Esophagus (tissue), 2 donors: ENCODE data around the gene TRAF4. TPM values are rescaled to one million over a fixed set of nuclear protein-coding genes. Genes with fewer than 3 reads are reported as not detected.
"Not testable (repeated sequence)": the region's sequence is repeated elsewhere in the genome, so short reads cannot be mapped to it uniquely, and the experiment has no call there.

Experiments
- H3K27ac ChIP-seq, 2 donors: one replicate each; pipeline ENCODE4 v1.5.1; 2013; ENCODE audit warnings: low read depth in 2 of 2, mild to moderate bottlenecking in 2 of 2, inconsistent platforms in 1 of 2, low read length in 1 of 2, moderate library complexity in 1 of 2
- H3K27me3 ChIP-seq, 2 donors: one replicate each; pipeline ENCODE4 v1.6.1; 2013; ENCODE audit warnings: low read length in 2 of 2, control low read depth in 1 of 2, mild to moderate bottlenecking in 1 of 2; ENCODE audit not compliant: insufficient read depth in 2 of 2, control insufficient read depth in 1 of 2
- H3K36me3 ChIP-seq, 2 donors: one replicate each; pipeline ENCODE4 v1.6.1; 2013; ENCODE audit warnings: low read length in 1 of 2; ENCODE audit not compliant: control insufficient read depth in 2 of 2, insufficient read depth in 2 of 2
- H3K4me1 ChIP-seq, 2 donors: one replicate each; pipeline ENCODE4 v1.6.1; 2013; ENCODE audit warnings: low read length in 1 of 2; ENCODE audit not compliant: control insufficient read depth in 2 of 2, insufficient read depth in 2 of 2
- H3K4me3 ChIP-seq, 2 donors: one replicate each; pipeline ENCODE4 v1.5.1; 2013; ENCODE audit warnings: low read length in 2 of 2, mild to moderate bottlenecking in 2 of 2, low read depth in 1 of 2, moderate library complexity in 1 of 2
- H3K9me3 ChIP-seq, 2 donors: one replicate each; pipeline ENCODE4 v1.6.1; 2013; ENCODE audit warnings: mild to moderate bottlenecking in 2 of 2, low read depth in 1 of 2, low read length in 1 of 2, moderate library complexity in 1 of 2; ENCODE audit not compliant: control insufficient read depth in 2 of 2, insufficient read depth in 1 of 2
- WGBS, 2 donors: extraction: QIAGEN DNeasy Blood & Tissue Kit; methylation state at CpG; one replicate each; pipeline ENCODE4 v1.1.7; 2013; 5-methylcytosine and 5-hydroxymethylcytosine counted together
- polyA plus RNA-seq, 2 donors: library from polyadenylated mRNA; stranded (reverse); fragments of 200-250 nt; gene quantifications; one replicate each; pipeline ENCODE4 v1.2.3, GENCODE V29; 2013
- donor health status: healthy with polysubstance abuse.
- donor health status: Bipolar disorder and iron deficiency.

Gene TRAF4
- polyA plus RNA-seq, 2 donors, result 30.0 to 34.6 TPM

DNA sequence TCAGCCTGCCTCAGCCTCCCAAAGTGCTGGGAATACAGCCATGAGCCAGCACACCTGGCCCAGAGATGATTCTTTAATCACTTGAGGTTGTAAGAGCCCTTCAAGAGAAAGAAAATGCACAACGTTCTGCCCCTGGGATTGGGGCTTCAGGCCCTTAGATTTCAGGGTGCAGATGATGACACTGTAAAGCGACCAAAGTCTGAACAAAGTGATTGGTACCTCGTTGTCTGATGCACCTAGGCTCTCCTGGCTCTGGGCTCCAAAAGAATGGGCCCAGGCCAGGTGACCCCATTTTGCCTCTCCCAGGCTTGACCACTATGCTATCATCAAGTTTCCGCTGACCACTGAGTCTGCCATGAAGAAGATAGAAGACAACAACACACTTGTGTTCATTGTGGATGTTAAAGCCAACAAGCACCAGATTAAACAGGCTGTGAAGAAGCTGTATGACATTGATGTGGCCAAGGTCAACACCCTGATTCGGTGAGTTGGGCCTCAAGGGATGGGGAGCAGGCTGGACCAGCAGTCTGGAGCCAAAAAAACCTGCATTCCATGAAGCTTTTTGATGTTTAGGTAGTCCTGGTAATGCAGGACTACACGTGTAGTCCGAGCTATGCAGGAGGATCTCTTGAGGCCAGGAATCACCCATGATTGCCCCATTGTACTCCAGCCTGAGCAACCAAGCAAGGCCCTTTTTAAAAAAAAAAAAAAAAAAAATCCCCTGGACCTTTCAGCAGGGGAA, 21.2 kb upstream of the TRAF4 start:
- Histone ChIP-seq H3K4me3 (no peak overlapping the region), H3K27me3 (no peaks in the 10 kb centered on the region), H3K36me3 (peaks cover 0 to 17% of the 10 kb centered on the region in 2 donors), H3K9me3 (no peaks in the 10 kb centered on the region), H3K27ac (peak overlapping the region; percentile 43 to 73), H3K4me1 (peaks cover 0 to 19% of the 10 kb centered on the region in 2 donors)
- 57 to 66% methylated on average over 7 of the region's 7 CpGs for WGBS, 2 donors

DNA sequence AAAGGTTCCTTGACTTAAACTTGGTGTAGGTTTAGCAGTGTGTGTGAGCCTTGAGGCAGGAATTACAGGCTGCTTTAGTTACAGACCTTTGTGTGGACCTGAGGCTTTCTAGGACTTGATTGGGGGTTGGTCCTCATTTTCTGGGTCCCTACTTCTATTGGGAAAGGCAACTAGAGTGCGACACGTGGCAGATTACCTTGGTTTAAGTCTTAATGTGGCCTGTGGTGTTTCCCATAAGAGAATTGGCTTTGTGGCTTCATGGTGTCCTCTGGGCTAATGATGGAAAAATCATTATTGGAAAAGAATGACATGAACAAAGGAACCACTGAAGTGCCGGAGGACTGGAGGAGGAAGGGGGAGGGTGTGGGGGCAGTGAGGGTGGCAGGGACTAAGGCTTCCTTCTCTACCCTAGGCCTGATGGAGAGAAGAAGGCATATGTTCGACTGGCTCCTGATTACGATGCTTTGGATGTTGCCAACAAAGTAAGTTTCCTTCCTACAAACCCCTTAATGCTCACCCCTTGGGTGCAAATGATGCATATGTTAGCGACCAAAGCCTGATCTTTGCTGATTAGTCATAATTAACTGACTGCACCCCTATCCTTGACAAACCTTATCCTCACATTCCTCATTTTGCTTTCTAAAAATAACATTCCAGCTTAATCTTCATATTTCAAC, 20.5 kb upstream of the TRAF4 start:
- Histone ChIP-seq H3K27ac (peak overlapping the region; percentile 43 to 73), H3K4me1 (peaks cover 0 to 19% of the 10 kb centered on the region in 2 donors), H3K27me3 (no peaks in the 10 kb centered on the region), H3K36me3 (peaks cover 0 to 17% of the 10 kb centered on the region in 2 donors), H3K4me3 (no peak overlapping the region), H3K9me3 (no peaks in the 10 kb centered on the region)
- WGBS, 2 donors, result 65 to 70% methylated on average over 6 of the region's 6 CpGs

DNA sequence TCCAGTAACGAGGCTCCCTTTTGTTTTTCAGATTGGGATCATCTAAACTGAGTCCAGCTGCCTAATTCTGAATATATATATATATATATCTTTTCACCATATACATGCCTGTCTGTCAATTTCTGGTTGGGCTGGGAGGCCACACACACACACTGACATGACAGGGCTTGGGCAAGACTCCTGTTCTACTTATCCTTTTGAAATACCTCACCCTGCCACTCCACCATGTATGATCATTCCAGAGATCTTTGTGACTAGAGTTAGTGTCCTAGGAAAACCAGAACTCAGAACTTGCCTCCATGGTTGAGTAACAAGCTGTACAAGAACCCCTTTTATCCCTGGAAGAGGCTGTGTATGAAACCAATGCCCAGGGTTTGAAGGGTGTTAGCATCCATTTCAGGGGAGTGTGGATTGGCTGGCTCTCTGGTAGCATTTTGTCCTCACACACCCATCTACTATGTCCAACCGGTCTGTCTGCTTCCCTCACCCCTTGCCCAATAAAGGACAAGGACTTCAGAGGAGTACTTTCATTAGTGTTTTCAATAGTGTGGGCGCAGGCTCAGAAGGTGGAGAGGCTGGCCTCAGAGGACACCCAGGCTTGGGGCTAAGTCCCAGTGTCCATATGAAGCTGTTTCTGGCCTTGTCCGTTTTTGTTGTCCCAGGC, 19.8 kb upstream of the TRAF4 start:
- Histone ChIP-seq H3K36me3 (peaks cover 0 to 17% of the 10 kb centered on the region in 2 donors), H3K4me1 (peaks cover 0 to 19% of the 10 kb centered on the region in 2 donors), H3K27ac (peak overlapping the region; percentile 30 to 93)
- H3K27me3 ChIP-seq, H3K4me3 ChIP-seq, H3K9me3 ChIP-seq: not testable (repeated sequence)
- WGBS, 2 donors, result 54 to 56% methylated on average over 4 of the region's 4 CpGs

DNA sequence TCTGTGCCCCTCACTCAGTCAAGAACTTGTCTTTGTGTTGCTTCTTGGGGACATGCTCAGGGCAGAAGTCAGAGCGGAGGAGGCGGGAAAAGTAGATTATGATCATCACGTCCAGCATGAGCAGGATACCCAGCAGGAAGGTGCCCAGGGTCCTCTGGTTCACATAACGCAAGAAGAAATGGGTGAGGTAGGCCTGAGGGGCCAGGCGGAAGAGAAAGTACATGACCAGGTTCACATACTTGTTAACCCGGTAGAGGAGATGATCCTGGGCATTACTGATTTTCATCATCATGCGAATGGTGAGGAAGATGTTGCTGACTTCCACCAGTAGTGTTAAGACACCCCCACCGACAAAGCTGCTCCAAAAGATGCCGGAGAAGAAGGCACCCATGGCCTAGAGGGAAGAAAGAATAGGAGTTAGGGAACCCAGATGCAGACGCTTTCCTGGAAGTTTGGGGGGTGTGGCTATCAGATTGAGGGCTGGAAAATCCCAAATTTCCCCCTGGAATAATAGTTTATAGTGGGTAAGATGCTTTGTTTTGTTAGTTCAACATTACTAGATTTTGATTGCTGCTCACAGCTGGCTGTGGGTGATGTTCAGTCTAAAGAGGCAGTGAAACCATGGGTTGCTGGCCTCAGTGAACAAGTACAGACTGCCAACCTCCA, 19.2 kb upstream of the TRAF4 start:
- peak overlapping the region in 1 of 2 donors; percentile 80 for H3K4me3 ChIP-seq

DNA sequence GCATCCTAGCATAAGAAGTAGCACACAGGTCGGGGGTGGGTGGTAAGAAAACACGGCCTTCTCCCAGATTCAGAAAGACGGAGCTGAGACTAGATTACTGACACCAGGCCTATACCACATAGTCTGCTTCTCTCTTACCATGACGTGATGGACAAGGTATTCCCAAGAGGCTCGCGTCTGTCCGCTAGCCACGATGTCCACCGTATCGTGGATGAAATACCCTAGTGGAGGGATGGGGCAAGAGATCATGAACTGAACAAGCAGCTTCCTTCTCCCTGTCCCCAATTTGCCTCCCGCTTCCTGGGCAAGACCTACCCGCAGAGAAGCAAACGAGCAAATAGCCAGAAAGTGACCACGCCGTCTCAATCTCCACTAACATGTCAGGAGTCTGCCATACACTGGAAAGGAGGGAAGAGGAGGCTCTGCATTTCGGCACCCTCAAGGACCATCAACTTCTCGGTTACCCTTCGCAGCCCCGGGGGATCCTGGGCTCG, 18.6 kb upstream of the TRAF4 start:
- WGBS, 2 donors, result 19 to 20% methylated on average over 20 of the region's 20 CpGs
- Histone ChIP-seq H3K4me3 (peak overlapping the region; percentile 50 to 80), H3K27me3 (no peaks in the 10 kb centered on the region), H3K4me1 (peaks cover 0 to 19% of the 10 kb centered on the region in 2 donors), H3K27ac (peak overlapping the region; percentile 53 to 93), H3K9me3 (no peaks in the 10 kb centered on the region), H3K36me3 (peaks cover 0 to 17% of the 10 kb centered on the region in 2 donors)

More for the DNA sequence above, 19.2 kb upstream of the TRAF4 start:
- peak overlapping the region; percentile 53 to 93 for H3K27ac ChIP-seq
- H3K36me3 ChIP-seq, result peaks cover 0 to 17% of the 10 kb centered on the region in 2 donors
- no peaks in the 10 kb centered on the region for H3K9me3 ChIP-seq
- peaks cover 0 to 19% of the 10 kb centered on the region in 2 donors for H3K4me1 ChIP-seq
- H3K27me3 ChIP-seq, result no peaks in the 10 kb centered on the region
- 65 to 72% methylated on average over 10 of the region's 10 CpGs for WGBS, 2 donors

DNA sequence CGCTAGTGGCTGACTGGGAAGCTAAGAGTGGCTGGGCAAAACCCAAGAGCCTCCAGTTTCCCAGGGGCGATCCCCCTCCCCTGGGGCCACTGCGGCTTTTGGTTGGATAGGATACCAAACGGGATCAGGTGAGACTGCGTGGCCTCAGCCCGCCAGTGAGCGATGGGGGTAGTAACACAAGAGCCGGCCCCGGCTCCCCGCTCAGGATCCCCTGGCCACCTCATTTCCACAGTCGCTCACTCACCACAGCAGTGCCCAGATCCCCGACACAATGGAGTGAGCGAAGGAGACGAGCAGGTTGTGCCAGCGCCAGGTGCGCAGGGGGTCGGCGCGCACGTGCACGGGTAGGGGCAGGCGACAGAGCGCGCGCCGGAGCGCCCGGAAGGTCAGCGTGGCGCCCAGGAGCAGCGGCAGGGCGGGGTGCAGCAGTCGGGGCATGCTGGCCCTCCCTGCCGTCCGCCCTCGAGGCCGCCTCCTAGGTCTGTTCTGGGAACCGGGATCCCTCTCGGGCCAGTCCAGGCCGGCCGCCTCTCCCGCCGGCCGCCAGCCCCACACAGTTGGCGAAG, 18.1 kb upstream of the TRAF4 start:
- Histone ChIP-seq H3K27ac (peak overlapping the region; percentile 53 to 93), H3K27me3 (no peaks in the 10 kb centered on the region), H3K36me3 (peaks cover 0 to 17% of the 10 kb centered on the region in 2 donors), H3K4me1 (peaks cover 0 to 19% of the 10 kb centered on the region in 2 donors), H3K9me3 (no peaks in the 10 kb centered on the region), H3K4me3 (peak overlapping the region; percentile 50 to 80)
- WGBS, 2 donors, result 1 to 2% methylated on average over 40 to 45 of the region's 45 CpGs

DNA sequence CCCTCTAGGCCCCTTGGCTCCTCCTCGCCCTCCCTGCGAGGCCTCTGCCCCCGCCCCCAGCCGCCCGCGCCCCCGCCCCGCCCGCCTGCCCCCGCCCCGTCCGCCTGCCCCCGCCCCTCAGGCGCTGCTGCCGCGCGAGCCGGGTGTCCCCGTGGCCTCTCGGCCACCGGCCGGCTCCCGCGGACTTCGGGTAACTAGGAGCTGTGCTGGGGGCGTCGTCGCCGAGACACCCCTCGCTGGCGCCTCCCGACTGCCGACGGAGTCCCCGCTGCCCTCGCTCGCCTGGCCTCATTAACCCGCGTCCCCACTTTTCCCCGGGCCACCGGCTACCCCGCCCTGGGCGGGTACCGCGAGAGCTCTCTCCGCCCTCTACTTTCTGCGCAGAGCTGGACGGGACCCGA, 17.6 kb upstream of the TRAF4 start, which contains the start of gene TLCD1:
TLCD1 (minus strand) TSS at position 8 of the 401 bp plus-strand sequence. CDS start 136 bp downstream, outside the sequence.
- H3K27ac ChIP-seq, result peak within 1 kb of the TSS; percentile 86 to 93
- H3K9me3 ChIP-seq, result no peaks in the 10 kb centered on the region
- WGBS, 2 donors, result 0 to 1% methylated on average over 31 to 49 of the region's 49 CpGs
- no peaks in the 10 kb centered on the region for H3K27me3 ChIP-seq
- peaks cover 0 to 17% of the 10 kb centered on the region in 2 donors for H3K36me3 ChIP-seq
- peak within 1 kb of the TSS; percentile 70 to 80 for H3K4me3 ChIP-seq
- peaks cover 0 to 19% of the 10 kb centered on the region in 2 donors for H3K4me1 ChIP-seq

DNA sequence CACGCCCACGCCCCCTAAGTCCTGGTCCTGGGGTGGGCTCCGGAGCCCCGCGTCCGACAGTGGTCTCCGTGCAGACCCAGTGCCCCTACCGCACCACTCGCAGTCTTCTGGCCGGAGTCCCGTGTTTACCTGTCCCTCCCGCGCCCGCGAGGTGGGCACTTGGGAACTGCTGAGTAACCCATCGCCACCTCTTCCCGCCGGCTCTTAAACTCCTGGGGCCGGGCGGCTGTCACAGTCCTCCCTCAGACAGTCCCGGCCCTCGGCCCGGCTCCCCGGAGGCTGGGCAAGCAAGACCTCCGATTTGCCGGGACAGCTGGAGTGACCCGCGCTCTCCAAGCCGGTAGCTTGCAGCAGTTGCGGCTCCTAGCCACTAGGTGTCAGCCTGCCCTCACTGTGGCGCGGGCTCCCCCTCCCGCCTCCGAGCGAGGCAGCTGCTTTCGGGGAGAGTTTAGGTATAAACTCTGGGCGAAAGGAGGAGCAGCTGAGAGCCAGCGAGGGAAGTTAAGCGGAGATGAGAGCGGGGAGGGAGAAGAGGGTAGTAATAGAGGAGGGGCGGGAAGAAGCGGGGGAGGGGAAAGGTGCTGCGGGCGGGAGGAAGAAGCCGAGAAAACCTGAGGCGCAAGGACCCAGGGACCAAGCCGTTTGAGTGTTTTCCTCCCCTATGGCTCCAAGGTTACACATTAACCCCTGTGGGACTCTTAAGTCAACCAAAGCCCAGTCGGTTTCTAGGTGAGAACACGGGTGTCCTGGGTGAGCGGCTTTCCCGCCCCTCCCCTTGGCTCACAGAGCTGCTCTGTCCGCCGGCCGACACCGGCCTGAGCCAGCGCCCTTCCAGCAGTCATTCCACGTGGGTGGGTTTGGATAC, 17.0 kb upstream of the TRAF4 start:
- Histone ChIP-seq H3K27ac (peak overlapping the region; percentile 86 to 93), H3K27me3 (no peaks in the 10 kb centered on the region), H3K9me3 (no peaks in the 10 kb centered on the region), H3K4me1 (peaks cover 0 to 19% of the 10 kb centered on the region in 2 donors), H3K36me3 (peaks cover 0 to 15% of the 10 kb centered on the region in 2 donors), H3K4me3 (peak overlapping the region; percentile 70 to 80)
- WGBS, 2 donors, result 0 to 1% methylated on average over 57 of the region's 57 CpGs
